AG10803 (cell line): ENCODE measurements around the gene OCA2.
"Not testable (repeated sequence)": the region's sequence is repeated elsewhere in the genome, so short reads cannot be mapped to it uniquely, and the experiment has no call there.

ENCODE experiments used
- DNase-seq: peaks from one replicate; pipeline ENCODE4 v3.0.0; 2010; ENCODE audit warnings: low read depth
- H3K4me3 ChIP-seq: 2 replicates; pipeline ENCODE4 v1.5.1; 2011; ENCODE audit warnings: mild to moderate bottlenecking, low read length, control low read depth
- TF ChIP-seq, protein P1 (sequence below): conservative IDR thresholded peaks from 2 replicates; pipeline ENCODE4 v1.5.1; 2011; ENCODE audit warnings: mild to moderate bottlenecking, low read length, control low read depth, inconsistent platforms

Gene OCA2

DNA sequence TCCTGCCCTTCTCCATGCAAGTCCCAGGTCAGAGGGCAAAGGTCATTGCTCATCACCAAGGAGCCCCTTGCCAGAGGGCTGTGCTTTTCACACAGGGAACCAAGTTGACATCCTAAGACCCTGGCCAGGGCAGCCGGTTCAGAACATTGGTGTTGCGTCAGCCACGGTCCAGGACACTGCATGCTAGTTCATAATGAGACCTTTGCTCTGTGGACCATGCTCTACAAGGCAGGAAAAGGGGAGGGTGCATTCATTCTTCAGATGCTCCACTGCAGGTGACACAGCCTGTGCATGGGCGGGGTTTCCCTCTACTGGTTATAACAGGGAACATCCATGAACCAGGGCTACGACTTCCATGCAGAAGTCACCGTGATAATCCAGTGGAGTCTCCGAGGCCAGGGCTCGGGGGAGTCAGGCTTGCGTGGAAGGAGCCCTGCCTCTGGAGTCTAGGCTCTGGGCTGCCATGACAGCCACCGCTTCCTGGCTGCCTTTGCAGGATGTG lies 81.6 kb downstream of the OCA2 start:
- no peak for DNase-seq

DNA sequence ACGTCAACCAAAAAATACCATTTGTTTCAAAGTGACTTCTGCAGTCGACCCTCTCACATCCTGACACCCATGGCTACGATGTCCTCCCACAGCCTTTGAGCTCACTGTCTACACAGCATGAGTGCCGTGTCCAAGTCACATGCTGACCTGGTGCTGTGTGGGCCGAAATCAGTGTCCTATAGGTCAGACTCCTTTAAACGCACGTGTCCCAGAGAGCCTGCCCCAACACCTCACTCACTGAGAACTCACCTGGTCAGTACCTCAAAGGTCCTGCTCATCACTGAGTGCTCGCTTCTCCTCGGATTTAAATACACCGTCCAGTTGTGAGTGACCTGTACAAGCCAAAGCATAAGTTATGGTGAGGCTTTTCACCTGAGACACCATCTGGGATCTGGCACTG lies 83.3 kb downstream of the OCA2 start:
- TF ChIP-seq, protein P1, sequence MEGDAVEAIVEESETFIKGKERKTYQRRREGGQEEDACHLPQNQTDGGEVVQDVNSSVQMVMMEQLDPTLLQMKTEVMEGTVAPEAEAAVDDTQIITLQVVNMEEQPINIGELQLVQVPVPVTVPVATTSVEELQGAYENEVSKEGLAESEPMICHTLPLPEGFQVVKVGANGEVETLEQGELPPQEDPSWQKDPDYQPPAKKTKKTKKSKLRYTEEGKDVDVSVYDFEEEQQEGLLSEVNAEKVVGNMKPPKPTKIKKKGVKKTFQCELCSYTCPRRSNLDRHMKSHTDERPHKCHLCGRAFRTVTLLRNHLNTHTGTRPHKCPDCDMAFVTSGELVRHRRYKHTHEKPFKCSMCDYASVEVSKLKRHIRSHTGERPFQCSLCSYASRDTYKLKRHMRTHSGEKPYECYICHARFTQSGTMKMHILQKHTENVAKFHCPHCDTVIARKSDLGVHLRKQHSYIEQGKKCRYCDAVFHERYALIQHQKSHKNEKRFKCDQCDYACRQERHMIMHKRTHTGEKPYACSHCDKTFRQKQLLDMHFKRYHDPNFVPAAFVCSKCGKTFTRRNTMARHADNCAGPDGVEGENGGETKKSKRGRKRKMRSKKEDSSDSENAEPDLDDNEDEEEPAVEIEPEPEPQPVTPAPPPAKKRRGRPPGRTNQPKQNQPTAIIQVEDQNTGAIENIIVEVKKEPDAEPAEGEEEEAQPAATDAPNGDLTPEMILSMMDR = no peak
- no peak overlapping the region for H3K4me3 ChIP-seq
- no peak for DNase-seq

More for the DNA sequence above, 81.6 kb downstream of the OCA2 start:
- TF ChIP-seq, protein P1 = no peak
- H3K4me3 ChIP-seq = no peak overlapping the region

DNA sequence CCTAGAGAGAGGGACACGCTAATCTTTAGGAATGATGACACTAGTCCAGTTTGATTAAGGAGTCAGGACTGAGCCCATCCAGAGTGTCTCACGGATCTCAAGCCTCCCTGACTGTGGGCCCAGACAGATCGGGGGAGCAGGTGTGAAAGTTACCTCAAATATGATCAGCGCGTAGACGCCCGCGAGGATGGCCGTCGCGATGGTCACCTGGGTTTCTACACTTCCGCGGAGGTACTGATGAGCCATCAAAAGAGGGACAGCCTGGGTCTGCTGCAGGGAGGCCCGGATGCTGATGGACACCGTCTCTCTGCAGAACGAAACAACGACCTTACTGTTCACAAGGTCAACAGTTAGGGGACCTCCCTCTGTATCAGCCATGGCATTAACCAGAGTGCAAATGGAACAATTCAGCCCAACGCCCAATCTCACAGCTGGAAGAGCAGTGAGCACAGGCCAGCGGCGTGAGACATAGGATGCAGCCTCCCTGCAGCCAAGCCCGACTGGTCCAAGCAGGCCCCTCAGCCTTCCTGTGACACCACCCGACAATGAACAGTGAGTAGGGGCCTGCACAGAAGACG lies 84.4 kb downstream of the OCA2 start:
- TF ChIP-seq, protein P1 = no peak
- H3K4me3 ChIP-seq = no peak overlapping the region
- DNase-seq = no peak

DNA sequence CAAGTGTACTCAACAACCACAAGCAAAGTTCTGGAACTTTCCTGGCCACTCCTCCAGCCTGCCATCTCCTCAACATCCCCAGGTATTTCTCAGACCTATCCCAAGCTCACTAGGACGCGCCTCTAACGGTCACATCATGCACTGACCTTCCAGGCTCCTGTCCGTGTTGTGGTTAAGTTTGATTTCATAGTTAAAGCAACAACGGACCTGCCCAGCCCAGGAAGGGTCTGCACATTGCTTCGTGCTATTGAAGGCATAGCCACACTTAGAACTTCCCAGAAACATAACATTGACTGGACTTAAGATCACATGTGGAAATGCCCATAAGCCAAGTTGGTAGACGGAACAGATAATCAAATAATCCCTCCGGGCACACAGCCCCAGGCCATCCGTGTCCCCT lies 85.1 kb downstream of the OCA2 start:
- TF ChIP-seq, protein P1 = no peak

DNA sequence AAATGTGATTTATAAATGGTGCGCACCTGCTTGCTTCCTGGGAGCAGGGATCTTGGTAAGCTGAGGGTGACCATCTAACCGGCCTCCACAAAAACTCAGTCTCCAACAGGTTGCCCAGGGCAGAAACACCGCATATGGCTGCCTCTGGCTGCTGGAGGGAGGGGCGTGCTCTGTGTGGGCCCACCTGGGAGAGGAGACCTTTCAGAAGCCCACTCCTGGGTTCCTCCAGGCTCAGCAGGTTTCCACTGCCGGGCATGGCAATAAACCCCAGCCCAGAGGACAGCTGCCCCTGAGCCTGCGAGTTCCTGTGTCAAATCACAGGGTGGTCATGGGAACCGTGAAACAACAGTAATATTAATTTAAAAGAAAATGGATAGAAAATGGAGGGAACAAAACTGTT lies 85.6 kb downstream of the OCA2 start:
- TF ChIP-seq, protein P1 = no peak
- no peak overlapping the region for H3K4me3 ChIP-seq
- DNase-seq = no peak

More for the DNA sequence above, 85.1 kb downstream of the OCA2 start:
- DNase-seq = no peak
- no peak overlapping the region for H3K4me3 ChIP-seq

DNA sequence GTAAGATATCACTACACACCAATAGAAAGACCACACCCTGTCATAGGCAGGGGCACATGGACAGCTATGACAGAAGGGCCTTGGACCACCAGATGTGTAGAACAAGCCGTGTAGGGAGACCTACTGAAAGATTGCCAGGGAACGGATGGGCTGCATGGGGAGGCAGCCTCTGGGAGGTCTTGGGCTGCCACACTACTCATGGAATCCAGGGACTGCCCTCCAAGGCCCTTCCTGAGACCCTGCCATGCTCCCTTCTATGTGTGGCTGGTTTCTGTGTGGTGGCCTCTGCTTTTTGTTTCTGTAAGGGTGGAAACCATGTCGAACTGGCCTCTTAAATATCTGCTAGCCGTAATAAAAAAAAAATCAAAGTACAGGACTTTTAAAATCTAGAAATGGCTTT lies 86.9 kb downstream of the OCA2 start:
- no peak for DNase-seq
- TF ChIP-seq, protein P1 = no peak
- H3K4me3 ChIP-seq = no peak overlapping the region

DNA sequence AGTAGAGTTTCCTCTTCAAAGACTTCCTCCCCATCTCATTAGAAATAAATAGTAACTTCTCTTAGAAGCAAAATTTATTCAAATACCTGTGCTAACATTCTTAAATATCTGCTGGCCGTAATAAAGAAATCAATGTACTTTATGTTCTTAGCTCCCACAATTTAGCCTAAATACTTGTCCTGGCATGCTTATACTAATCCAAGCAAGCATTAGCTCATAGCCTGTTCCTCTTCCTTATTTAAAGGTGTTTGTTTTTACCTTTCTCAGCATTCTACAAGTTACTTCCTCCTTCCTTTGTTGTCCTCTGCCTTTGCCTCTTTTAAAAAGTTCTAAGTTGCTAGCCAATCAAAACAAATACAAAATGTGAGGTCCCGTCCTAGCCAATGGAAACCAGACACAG lies 90.9 kb downstream of the OCA2 start:
- H3K4me3 ChIP-seq, DNase-seq: not testable (repeated sequence)
